Endometrial microvascular endothelial cells (primary cell): ENCODE measurements around the gene THSD4. TPM values are rescaled to one million over a fixed set of nuclear protein-coding genes. Genes with fewer than 3 reads are reported as not detected.
"Not testable (repeated sequence)": the region's sequence is repeated elsewhere in the genome, so short reads cannot be mapped to it uniquely, and the experiment has no call there.

Experiments used
- in situ Hi-C: cut with HindIII; loops from 2 replicates; pipeline ENCODE4 v1.10.0; 2017; ENCODE audit warnings: low sequenced_read_pairs, low pct_unique_long_range_greater_than_20kb; ENCODE audit errors: inconsistent ontology term
- total RNA-seq: library from RNA; depleted of rRNA; stranded (reverse); fragments of >200 nt; gene quantifications from one replicate; pipeline ENCODE4 v1.2.3, GENCODE V29; 2015; ENCODE audit errors: inconsistent ontology term

THSD4 gene
- total RNA-seq, 1 donor from 2014 or later, result 45.7 TPM

- in situ Hi-C loops, result no loop called here
Measured at GRCh38 chr15:71400294-71400693, 285.0 kb downstream of the THSD4 start.

GRCh38 chr15:71401728-71402127 is 286.5 kb downstream of the THSD4 start:
- in situ Hi-C loops, result not testable (repeated sequence)

- in situ Hi-C loops, result no loop called here
Measured at GRCh38 chr15:71409541-71409940, 294.3 kb downstream of the THSD4 start.

- in situ Hi-C loops, result no loop called here
Measured at GRCh38 chr15:71410347-71410746, 295.1 kb downstream of the THSD4 start.

GRCh38 chr15:71411538-71412482 is 296.5 kb downstream of the THSD4 start:
- in situ Hi-C loops, result no loop called here

GRCh38 chr15:71413419-71413818 is 298.1 kb downstream of the THSD4 start:
- in situ Hi-C loops, result no loop called here

- in situ Hi-C loops, result no loop called here
Measured at GRCh38 chr15:71414853-71415252, 299.6 kb downstream of the THSD4 start.

GRCh38 chr15:71422530-71423259 is 307.4 kb downstream of the THSD4 start:
- in situ Hi-C loops, result no loop called here

- in situ Hi-C loops, result loop anchor here (25.0 kb wide), 1 partner anchor 312 kb away; the partner anchor contains the start of gene THSD4
Measured at GRCh38 chr15:71424765-71425164, 309.5 kb downstream of the THSD4 start.

GRCh38 chr15:71425388-71425787 is 310.1 kb downstream of the THSD4 start:
- in situ Hi-C loops, result loop anchor here (25.0 kb wide), 1 partner anchor 313 kb away; the partner anchor contains the start of gene THSD4

GRCh38 chr15:71426792-71427191 is 311.5 kb downstream of the THSD4 start:
- in situ Hi-C loops, result loop anchor here (25.0 kb wide), 1 partner anchor 314 kb away; the partner anchor contains the start of gene THSD4

- in situ Hi-C loops, result loop anchor here (25.0 kb wide), 1 partner anchor 318 kb away; the partner anchor contains the start of gene THSD4
Measured at GRCh38 chr15:71430782-71431181, 315.5 kb downstream of the THSD4 start.

GRCh38 chr15:71431343-71432336 is 316.4 kb downstream of the THSD4 start:
- in situ Hi-C loops, result loop anchor here (25.0 kb wide), 1 partner anchor 319 kb away; the partner anchor contains the start of gene THSD4

GRCh38 chr15:71433402-71433801 is 318.1 kb downstream of the THSD4 start:
- in situ Hi-C loops, result loop anchor here (25.0 kb wide), 1 partner anchor 321 kb away; the partner anchor contains the start of gene THSD4

GRCh38 chr15:71434774-71435173 is 319.5 kb downstream of the THSD4 start:
- in situ Hi-C loops, result loop anchor here (25.0 kb wide), 1 partner anchor 322 kb away; the partner anchor contains the start of gene THSD4

GRCh38 chr15:71435552-71435951 is 320.3 kb downstream of the THSD4 start:
- in situ Hi-C loops, result loop anchor here (25.0 kb wide), 1 partner anchor 323 kb away; the partner anchor contains the start of gene THSD4

GRCh38 chr15:71436854-71437253 is 321.6 kb downstream of the THSD4 start:
- in situ Hi-C loops, result loop anchor here (25.0 kb wide), 1 partner anchor 325 kb away; the partner anchor contains the start of gene THSD4

- in situ Hi-C loops, result loop anchor here (25.0 kb wide), 1 partner anchor 325 kb away; the partner anchor contains the start of gene THSD4
Measured at GRCh38 chr15:71437404-71437803, 322.1 kb downstream of the THSD4 start.
